GM19452 (cell line): ENCODE data around the gene CFHR5.
A peak's percentile ranks its signal among the peaks of the same experiment; 100 is the strongest.
"Not testable (repeated sequence)": the region's sequence is repeated elsewhere in the genome, so short reads cannot be mapped to it uniquely, and the experiment has no call there.

Experiments used
- ATAC-seq: cut with Tn5 transposase; IDR thresholded peaks from one replicate; pipeline ENCODE4 v1.9.1; 2021; ENCODE audit not compliant: unreplicated experiment

The CFHR5 gene

DNA sequence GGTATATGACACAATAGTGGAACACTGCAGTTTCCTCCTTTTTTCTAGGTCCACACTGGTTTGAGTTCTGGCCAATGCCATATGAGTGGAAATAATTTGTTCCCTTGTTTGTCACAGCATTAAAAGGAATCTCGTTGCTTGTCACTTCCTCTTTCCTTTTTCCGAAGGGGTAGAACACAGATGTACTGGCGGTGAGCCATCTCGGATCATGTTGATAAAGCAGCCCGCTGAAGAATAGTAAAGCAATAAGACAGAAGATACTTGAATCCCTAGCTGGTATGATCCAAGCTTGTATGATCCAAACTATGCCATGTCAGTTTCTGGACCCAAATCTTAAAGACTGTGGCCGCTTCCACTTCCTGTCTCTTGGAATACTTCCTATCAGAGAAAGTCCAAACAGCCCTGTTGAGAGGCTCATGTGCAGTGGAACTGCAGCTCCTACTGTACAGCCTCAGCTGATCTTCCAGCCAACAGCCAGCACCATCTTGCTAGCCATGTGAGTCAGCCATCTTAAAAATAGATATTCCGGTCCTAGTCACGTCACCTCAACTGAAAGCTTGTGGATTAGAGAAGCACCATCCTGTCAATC is 40.3 kb downstream of the CFHR5 start:
- no peak for ATAC-seq

DNA sequence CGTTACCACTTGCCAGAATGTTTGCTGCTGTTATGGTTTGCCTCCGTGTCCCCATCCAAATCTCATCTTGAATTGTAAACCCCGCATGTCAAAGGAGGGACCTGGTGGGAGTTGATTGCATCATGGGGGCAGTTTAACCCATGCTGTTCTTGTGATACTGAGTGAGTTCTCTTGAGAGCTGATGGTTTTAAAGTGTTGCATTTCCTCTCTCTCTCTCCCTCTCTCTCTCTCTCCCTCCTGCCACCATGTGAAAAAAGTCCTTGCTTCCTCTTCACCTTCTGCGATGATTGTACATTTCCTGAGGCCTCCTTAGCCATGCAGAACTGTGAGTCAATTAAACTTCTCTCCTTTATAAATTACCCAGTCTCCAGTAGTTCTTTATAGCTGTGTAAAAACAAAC is 44.4 kb downstream of the CFHR5 start:
- ATAC-seq = no peak

DNA sequence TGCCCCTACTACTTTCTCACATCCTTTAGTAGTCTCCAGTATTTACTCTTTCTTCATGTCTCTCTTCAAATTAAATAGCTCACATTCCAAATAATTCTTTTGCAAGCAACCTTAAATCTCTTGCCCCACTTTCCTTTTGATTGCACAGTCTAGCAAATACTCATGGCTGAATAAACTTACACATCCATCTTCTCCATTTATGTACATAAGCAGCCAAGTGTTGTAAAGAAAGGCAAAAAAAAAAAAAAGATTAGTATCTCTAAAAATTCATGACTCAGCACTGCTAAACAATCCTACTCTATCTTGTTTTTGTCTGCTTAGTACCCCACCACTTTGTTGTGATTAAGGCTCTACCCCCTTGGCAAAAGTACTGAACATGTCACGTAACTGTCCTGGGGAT is 47.1 kb downstream of the CFHR5 start:
- ATAC-seq = no peak

DNA sequence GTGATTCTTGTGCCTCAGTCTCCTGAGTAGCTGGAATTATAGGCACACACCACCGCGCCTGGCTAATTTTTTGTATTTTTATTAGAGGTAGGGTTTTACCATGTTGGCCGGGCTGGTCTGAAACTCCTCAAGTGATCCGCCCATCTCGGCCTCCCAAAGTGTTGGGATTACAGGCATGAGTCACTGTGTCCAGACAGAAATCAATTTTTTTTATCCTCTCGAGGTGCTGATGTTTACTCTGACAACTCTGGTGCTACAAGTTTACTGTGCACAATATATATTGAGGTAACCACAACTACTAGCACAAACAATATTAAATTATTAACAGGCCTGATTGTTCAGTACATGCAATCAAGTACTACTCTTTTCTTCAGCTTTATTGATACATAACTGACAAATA is 50.0 kb downstream of the CFHR5 start:
- no peak for ATAC-seq

DNA sequence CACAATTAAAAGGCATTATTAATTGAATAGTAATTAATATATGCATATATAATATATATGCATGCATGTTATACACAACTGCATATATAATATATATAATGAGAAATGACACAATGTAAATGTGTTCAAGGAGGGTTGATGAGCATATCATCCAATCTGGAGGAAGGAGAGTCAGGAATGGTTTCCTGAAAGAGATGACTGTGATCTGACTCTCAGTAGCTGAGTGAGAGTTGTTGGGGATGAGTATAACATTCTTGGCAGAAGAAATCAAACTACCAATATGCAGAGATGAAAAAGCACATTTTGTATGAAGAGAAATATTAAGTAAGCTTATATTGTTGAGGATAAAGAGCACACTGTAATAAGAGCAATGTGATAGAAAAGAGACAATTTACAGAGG is 52.4 kb downstream of the CFHR5 start:
- ATAC-seq = no peak

DNA sequence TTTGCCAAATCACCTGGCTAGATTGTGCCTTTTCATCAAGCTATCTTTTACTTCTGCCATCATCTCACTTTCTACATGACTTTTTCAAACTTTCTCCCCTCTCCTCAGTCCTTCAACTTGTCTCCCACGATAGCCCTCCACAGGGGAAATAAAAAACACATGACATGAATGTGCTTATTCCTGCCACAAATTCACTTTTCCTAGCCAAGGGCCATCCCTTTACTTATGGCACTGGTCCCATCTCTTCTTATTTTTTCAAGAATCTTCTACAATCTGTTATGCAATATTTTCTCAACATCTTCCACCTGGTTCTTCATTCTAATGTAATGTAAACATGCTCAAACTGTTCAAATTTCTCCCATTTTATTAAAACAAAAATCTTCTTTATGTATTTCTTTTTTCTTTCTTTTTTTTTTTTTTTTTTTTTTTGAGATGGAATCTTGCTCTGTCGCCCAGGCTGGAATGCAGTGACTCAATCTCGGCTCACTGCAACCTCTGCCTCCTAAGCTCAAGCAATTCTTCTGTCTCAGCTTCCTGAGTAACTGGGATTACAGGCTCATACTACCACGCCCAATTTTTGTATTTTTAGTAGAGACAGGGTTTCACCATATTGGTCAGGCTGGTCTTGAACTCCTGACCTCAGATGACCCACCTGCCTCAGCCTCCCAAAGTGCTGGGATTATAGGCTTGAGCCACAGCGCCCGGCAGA is 57.4 kb downstream of the CFHR5 start:
- not testable (repeated sequence) for ATAC-seq

DNA sequence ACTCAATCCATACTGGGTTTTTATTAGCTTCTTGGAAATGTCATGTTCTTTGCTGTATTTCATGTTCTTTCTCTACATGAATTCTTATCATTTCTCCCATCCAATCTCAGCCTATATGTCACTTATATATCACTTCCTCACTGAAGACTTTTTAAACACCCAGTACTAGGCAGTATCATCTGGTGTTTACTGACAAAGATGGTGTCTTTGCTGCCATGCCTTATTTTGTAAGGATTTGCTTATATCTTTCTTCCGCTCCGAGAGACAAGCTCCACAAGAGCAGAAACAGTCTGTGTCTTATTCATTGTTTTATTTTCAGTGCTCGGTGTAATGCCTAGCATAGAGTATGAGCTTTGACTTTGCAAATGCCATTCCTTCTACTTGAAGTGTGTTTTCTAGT is 59.5 kb downstream of the CFHR5 start:
- ATAC-seq = no peak

DNA sequence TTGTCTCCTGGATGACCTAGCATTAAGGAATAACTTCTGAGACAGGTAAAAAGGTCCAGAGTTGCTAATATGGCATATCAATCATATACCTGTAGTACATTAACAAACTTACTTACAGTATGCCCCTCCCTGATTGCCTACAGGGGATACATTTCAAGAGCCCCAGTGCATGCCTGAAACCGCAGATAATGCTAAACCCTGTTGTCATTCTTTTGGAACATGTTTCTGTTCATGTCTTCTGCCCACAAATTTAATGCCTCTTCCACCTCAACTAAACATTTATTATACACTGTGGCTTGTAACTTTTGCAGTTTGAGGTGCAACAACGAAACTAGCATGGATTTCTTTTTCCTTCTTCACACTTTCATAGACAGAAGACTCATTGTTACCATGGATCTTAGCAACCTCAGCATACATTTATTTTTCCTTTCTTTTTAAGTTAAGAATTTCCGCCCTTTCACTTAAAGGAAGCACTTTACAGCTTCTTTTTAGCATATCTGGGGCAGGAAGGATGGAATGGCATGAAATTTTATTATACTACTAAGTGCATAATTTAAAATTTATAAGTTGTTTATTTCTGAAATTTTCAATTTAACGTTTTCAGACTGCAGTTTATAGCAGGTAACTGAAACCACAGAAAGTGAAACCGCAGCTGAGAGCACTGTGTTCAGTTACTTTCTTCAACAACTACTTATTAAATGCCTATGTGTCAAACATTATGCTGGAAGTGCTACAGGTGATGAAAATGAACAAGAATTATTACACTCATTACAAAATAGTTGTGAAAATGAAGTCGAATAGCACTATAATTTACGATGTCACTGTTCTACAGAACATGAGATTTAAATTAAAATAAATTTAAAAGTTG is 64.4 kb downstream of the CFHR5 start:
- ATAC-seq = peak; percentile 66

DNA sequence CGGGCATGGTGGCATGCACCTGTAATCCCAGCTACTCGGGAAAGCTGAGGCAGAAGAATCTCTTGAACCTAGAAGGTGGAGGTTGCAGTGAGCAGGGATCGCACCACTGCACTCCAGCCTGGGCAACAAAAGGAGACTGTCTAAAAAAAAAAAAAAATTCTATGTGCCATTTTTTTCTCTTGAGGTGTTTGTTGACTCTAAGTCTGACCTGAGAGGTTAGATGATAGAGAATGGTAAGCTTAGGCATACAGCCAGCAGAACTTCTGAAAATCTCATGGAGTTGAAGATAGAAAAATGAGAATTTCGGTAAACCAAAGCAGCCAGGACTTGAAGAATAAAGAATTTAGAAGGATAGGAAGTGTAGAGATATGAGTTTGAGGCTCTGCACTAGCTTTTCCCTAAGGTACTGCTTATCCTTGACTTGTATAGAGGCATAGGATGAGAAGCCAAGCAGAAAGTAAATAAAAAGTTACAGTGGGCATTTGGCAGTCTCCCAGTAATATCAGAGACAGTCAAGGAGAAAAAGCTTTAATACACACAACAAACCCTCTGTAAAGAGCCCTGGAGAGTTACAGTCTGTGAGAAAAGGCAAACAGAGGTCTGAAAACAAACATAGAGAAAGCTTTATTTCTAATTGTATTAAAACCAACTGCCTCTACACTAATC is 65.5 kb downstream of the CFHR5 start:
- no peak for ATAC-seq

DNA sequence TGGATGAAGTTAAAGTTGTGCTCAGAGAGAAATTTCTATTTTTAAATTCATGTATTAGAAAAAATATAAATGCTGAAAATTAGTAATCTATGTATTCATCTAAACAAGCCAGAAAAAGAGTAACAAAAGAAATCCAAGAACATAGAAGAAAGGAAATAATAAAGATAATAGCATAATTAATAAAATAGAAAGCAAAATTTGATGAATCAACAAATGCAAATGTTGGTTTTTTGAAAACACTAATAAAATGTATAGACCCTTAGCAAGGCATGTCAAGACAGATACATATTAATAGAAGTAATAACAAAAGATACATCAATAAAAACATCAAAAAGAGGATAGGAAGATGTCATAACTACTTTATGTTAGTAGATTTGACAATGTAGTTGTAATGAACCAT is 71.7 kb downstream of the CFHR5 start:
- no peak for ATAC-seq
